Central memory CD4-positive, alpha-beta T cell (primary cell): Measurements from ENCODE around the gene TMEM245.
"Not testable (repeated sequence)": the region's sequence is repeated elsewhere in the genome, so short reads cannot be mapped to it uniquely, and the experiment has no call there.

Source experiments
- DNase-seq: peaks from one replicate; pipeline ENCODE4 v3.0.0; 2022

Gene TMEM245

GRCh38 chr9:108980893-108981292, 138.9 kb downstream of the TMEM245 start:
- no peak for DNase-seq

- DNase-seq, result no peak
These were observed 141.5 kb downstream of the TMEM245 start for GRCh38 chr9:108978205-108978604.

- DNase-seq, result no peak
These were observed 145.9 kb downstream of the TMEM245 start for GRCh38 chr9:108973895-108974294.

- DNase-seq, result no peak
These were observed 147.0 kb downstream of the TMEM245 start for GRCh38 chr9:108972626-108973209.

- no peak for DNase-seq
These were observed 147.6 kb downstream of the TMEM245 start for GRCh38 chr9:108972186-108972585.

- not testable (repeated sequence) for DNase-seq
These were observed 148.4 kb downstream of the TMEM245 start for GRCh38 chr9:108971392-108971791.

GRCh38 chr9:108967916-108968315, 151.8 kb downstream of the TMEM245 start:
- DNase-seq, result no peak
